GM18861 (cell line): ENCODE measurements around the gene PLEK.
A peak's percentile ranks its signal among the peaks of the same experiment; 100 is the strongest.
"Not testable (repeated sequence)": the region's sequence is repeated elsewhere in the genome, so short reads cannot be mapped to it uniquely, and the experiment has no call there.

Experiments used
- ATAC-seq: cut with Tn5 transposase; IDR thresholded peaks from one replicate; pipeline ENCODE4 v1.9.1; 2021; ENCODE audit not compliant: unreplicated experiment

PLEK gene, protein sequence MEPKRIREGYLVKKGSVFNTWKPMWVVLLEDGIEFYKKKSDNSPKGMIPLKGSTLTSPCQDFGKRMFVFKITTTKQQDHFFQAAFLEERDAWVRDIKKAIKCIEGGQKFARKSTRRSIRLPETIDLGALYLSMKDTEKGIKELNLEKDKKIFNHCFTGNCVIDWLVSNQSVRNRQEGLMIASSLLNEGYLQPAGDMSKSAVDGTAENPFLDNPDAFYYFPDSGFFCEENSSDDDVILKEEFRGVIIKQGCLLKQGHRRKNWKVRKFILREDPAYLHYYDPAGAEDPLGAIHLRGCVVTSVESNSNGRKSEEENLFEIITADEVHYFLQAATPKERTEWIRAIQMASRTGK

DNA sequence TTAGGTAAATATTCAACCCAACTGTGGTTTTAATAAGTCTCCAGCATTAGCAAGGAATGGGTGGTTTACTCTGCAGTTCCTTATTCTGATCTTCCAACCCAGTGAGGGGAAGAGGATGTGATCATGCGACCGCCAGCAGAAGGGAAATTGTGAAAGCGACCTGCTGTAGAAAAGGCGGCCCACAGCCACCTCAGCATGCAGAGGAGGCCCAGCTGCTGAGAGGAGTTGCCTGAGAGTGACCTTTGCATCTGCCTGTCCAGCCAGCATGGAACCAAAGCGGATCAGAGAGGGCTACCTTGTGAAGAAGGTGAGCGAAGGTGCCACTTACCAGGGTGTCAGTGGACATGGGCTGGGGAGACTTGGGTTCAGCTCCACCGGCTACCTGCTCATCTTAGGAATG lies at the start of gene PLEK:
Gene PLEK (plus strand): TSS at position 196 of the 400 bp plus-strand sequence. CDS start 70 bp downstream, at position 266.
- ATAC-seq = peak; percentile 52

DNA sequence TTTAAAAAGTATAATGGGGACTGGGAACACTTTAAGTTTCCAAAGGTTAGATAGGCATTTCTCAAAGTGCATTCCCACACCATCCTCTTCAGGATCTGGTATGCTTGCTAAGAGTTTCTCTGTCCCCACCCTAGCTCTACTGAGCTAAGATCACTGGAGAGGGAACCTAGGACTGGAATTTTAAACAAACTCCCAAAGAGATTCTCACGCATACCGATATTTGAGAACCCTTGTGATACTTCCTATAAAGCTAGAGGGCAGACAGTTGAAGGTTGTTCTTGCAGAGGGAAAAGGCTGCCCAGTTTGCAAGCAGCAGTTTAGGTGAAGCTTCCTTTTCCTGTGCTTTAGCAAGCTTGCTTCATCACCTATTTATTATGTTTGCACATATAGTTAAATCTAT lies 49.0 kb upstream of the PLEK start:
- no peak for ATAC-seq

DNA sequence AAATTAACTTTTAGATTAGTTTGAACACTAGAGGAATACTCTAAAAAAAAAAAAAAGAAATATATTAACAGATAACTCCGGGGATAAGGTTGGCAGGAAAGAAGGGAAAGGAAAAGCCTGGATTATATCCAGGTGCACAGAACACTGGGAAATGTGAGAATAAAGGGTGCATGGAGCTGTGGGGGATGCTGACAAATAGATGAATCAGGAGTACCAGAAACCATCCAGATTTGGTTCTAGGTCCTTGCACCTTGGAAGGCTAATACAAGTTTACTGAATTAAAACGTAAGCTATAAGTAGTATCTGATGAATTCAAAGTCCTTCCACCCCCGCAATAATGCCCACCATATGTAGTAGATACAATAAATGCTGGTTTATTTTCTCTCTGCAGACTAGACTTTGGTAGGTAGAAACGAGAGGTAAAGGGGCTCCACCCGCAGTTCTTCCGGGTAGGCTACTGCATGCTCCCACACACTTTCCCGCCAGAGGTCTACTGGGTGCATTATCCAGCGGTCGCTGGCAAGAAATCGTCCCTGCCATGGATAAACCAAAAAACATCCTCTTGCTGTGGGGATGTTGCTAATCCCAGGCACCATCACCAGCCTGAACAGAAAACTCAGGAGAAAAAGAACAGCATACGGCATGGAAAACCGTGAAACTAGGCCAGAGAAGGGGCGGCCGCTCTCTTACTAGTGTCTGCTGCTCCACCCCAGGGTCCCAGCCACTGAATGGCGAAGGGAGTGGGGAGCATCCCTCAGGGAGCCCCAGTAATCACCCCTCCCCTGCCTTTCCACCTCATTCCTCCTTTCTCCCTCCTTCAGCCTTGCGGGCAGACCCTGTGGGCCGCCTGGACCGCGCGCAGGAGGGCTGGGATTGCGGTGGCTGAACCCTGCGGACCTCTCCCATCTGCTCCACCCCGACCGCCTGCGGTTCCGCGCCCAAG lies 46.8 kb upstream of the PLEK start:
- ATAC-seq = no peak

DNA sequence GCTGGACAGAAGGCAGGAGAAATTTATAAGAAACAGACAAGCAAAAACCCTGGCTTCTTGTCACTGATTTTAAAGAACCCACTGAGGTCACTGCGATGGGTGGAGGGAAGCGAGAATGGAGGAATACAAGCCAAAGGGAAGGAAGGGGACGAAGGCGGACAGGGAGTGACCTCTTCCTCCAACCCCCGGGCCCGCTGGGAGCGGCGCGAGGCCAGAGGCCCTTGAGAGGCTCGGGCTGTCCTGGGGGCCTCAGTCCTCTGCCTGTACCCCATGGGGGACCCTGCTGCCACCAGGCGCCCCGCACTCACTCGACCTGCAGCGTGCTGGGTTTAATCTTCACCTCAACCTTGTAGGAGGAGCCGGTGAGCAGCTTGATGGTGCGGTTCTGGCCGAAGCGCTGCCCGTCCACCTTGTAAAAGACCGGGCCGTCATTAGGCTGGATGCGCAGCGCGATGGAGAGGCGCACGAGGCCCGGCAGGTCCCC lies 46.1 kb upstream of the PLEK start:
- no peak for ATAC-seq

DNA sequence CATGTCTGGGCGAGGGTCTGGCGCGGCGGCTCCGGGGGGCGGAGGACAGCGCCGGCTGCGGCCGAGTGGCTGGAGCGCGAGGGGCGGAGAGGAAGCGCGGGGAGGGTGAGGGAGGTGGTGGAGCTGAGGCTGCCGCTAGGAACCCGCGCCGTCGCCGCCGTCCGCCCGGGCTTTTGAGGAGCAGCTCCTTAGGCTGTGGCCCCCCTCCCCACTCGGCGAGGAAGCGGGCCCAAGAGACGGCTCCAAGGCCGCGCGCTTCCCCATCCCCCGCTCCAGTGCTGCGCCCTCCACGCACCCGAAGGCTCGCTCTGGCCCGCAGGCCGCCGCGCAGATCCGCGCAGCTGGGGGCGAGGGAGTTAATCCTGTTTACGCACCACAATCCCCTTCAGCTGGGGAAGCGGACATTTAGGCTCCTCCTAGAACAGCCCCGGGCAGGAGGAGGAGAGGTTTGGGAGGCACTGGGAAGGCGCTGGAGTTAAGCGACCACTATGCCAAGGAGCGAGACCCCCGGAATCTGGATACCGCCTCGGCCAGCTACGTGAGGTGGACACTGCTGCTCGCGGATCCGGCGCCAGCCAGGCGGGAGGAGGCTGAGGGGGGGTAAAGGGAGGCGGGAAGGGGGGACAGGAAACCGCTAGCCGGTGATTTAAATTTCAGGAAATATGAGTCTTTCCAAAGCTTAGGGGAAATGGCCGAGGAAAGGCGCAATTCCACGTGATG lies 45.5 kb upstream of the PLEK start, which contains the start of gene CNRIP1:
Gene CNRIP1 (minus strand): TSS at position 552 of the 720 bp plus-strand sequence. CDS start 549 bp downstream, at position 3.
- ATAC-seq = no peak

DNA sequence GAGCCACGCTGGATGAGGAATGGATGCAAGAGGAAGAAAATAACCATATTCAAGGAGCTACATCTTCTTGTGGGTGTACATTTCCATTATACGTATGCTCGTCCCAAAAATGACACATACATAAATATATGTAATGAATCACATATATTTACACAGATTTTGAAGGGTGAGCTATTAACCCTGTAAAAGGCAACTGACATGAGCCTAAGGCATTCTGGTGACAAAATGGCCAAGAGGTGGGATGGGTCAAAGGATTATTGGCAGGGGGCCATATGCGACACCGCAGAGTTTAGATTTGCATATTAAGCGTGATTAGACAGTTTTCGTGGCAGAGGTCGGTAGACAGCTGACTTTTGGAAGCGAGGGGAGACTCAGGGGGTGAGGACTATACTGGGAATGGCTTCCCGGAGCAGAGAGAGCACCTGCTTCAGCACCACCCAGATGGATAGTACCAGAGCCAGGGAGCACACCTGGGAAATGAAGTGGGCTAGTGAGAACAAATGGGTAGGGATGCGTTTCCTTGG lies 44.9 kb upstream of the PLEK start:
- ATAC-seq = no peak

DNA sequence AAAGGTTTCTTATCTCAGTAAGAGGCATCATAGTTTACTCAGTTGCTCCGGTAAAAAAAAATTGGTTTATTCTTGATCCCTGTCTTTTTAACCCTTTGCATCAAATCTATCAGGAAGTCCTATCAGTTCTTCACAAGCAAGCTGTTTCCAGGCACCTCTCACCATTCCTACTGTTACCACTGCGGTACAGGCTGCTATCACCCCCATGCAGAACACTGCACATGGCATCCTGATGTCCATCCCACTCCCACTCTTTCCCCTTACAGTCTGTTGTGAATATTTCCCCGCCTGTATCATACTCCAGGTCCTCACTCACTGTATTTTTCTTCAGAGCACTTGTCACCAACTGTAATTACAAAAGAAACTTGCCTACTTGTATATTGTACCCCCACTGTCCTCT lies 40.0 kb upstream of the PLEK start:
- no peak for ATAC-seq

DNA sequence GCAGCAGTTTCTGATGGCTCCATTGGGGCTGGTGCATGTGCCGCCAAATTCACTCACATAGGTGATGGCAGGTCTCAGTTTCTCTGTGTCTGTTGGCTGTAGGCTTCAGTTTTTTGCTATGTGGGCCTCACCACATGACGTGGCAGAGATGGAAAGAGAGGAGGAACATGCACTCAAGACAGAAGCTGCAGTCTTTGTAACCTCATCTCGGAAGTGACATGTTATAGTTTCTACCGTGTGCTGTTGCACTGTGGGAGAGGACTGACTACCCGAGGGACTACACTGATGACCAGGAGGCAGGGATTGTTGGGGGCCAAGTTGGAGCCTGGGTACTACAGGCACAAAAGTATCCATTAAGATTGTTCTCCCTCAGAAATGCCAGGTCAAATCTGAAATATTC lies 36.2 kb upstream of the PLEK start:
- ATAC-seq = no peak

DNA sequence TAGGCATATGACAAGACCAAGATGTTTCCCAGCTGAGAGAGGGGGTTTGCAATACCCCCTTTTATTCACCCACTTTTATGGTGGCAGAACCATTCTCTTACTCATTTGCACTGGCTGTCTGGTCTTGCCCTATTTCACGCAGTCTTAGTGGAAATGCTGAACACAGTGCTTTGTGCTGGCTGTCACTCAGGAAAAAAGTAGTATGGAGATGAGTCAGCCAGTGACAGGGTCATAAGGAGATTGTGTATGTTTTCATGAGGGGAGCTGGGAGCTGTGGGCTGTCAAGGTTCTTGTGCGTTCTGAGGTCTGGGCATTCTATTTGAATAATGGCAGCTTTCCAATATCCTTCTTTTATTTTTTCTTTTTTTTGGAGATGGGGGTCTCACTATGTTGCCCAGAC lies 34.4 kb upstream of the PLEK start:
- no peak for ATAC-seq

DNA sequence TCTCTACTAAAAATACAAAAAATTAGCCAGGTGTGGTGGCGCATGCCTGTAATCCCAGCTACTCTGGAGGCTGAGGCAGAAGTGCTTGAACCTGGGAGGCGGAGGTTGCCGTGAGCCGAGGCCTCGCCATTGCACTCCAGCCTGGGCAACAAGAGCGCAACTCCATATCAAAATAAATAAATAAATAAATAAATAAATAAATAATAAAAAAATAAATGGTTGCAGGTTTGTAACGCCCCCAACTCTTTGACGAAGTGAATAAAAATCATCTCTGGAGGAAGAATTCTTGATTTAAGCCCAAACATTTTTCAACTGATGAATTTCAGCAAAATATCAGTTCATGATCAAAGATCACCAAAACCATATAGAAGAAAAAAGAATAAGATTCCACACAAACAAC lies 32.1 kb upstream of the PLEK start:
- ATAC-seq = no peak

DNA sequence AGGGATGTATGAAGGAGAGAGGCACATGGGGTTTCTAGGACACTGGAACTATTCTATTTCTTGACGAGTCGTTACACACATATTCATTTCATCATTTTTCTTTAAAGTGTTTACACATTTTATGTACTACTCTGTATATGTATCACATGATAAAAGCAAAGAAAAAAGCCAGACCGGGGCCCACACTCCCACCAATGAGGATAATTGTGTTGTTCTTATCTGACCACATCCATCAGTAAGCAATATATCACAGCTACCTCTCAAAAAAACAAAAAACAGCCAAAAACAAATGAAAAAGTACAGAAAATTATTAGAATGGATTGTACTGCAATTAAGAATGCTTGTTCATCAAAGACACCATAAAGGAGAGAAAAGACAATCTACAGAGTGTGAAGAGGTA lies 31.2 kb upstream of the PLEK start:
- no peak for ATAC-seq

DNA sequence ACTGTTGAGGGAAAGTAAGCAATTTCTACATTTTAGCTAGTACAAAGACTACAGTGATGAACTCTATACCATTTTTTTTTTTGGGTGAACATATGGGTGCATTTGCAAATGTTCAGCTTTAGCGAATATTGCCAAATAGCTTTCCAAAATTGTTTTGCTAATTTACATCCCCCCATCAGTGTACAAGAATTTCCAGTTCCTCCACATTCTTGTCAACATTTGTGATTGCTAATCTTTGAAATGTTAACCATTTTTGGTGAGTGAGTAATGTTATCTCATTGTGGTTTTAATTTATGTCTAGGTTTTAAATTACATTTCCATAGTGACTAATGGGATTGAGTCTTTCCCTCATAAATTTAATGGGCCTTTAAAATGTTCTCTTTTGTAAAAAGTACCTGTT lies 28.9 kb upstream of the PLEK start:
- ATAC-seq = no peak

DNA sequence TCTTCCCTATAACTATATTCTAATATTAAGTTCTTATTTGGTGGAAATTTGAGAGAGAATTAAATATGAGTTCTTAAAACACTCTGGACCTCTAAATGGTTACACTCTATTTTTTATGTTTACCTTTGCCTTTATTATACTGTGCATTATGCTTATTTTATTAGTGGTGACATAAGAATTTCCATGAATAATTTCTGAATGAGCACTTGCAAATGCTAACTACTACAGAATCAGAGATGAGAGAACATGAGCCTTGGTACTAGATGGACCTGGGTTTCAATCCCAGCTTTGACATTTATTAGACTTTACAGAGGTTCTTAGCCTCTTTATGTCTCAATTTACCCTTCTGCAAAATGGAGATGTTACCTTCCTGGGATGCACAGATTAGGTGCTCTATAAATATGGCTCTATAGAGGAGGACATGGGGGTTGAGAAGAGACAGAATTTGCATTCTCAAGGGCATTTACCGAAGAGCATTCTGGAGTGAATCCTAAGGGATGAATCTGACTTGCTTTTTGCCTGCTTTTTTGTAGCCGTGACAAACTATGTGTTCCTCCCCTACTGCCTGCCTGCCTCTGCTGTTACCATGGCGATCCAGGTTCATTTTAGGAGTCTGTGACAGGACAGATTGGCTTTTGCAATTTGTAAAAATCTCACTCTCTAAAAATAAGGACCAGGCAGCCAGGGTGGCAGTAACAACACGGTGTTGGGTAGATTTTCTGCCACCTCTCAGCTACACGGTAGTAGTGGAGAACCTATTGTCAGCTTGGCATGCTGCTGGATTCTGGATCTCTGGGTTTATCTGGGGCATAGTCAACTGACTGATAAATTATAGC lies 24.6 kb upstream of the PLEK start:
- no peak for ATAC-seq

DNA sequence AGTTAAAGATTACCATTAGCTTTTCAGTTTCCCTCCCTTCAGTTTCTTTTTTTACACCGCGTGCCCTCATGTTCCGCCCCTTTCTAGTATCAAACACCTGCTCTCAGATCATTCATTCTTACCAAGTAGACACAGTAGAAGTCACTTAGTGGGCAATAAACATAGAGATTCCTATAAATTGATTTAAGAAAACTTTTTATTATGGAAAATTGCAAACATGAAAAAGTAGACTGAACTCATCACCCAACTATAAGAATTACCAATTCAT lies 24.1 kb upstream of the PLEK start:
- no peak for ATAC-seq

DNA sequence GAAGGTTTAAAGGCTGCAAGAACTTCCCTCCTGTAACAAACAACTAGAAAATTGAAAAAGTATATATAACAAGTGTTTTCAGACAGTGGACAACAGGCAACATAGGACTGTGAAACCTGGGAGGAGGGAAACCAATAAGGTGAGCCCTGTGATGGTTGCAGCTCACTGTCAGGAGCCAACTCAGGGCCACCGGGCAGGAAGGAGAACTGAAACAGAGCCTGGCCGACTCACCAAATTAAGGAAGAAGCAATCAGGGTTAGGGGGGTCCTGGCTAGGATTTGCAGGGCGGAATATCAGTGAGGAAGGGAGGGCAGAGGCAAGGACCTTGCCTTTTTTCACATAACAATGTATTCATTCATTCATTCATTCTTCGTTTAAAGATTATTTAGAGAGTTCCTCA lies 23.5 kb upstream of the PLEK start:
- no peak for ATAC-seq

DNA sequence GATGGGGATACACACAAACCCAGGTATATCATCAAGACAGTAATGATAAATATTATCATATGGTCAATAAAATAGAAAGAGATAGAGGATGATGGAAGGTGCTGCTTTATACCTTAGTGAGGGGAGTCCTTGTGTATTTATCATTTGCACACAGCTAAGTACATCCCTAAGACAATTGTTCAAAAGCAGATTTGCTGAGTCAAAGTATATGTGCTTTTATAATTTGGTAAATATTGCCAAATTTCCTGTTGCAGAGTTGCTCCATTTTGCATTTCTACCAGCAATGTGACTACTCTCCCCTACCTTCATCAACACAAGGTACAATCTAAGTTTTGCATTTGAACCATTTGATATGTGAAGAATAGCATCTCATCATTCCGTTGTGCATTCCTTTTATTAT lies 22.6 kb upstream of the PLEK start:
- no peak for ATAC-seq

DNA sequence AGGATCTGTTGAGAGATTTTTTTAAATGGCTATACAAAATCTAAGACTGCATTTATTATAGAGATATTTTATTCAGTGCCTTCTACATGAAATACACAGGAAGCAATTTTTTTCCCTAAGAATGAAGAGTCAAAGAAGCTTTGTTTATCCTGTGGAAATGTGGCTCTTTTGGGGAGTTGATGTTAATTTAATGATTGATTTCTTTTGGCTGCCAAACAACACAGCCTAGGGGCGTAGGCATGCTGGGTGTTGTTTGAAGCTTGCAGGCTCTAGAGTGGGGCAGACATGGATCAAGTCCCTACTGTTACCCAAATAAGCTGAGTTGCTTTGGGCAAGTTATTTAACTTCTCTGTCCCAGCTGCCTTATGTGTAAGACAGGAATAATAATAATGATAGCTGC lies 21.1 kb upstream of the PLEK start:
- ATAC-seq = no peak

DNA sequence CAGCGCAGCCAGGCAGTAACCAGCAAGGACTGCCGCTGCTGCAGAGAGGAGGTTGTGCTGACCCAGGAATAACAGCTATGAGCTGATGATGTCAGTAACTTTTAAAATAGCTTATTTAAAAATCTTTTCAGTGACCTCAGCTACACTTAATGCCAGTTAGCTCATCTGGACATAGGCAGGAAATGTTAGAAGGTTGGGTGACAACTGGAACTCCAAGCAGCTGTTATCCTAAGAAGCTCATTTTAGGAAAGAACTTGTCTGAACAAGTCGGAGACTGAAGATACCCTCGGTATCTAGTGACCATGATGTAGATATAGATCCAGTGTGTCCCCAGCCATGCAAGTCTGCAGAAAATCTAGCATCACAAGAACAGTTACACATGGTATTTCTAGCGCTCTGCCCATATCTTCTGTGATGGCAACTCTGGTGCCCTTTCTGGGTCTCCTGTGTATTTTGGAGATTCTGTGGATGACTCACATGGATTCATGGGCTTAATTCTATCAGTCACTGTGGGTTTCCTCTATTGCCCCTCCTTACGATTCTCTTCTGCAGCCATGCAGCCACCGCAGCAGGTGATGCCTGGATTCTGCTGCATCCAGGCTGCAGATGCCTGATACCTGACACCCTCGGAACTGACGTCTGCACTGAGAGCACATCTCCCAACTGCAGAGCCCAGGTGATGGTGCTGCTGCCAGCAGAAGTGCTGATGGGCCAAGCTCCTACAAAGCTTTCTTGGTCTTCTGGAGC lies 19.8 kb upstream of the PLEK start:
- ATAC-seq = no peak

DNA sequence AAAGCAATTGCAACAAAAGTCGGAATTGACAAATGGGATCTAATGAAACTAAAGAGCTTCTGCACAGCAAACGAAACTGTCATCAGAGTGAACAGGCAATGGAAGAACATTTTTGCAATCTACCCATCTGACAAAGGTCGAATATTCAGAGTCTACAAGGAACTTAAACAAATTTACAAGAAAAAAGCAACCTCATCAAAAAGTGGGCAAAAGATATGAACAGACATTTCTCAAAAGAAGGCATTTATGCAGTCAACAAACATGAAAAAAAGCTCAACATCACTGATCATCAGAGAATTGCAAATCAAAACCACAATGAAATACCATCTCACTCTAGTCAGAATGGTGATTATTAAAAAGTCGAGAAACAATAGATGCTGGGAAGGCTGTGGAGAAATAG lies 16.0 kb upstream of the PLEK start:
- ATAC-seq = not testable (repeated sequence)

DNA sequence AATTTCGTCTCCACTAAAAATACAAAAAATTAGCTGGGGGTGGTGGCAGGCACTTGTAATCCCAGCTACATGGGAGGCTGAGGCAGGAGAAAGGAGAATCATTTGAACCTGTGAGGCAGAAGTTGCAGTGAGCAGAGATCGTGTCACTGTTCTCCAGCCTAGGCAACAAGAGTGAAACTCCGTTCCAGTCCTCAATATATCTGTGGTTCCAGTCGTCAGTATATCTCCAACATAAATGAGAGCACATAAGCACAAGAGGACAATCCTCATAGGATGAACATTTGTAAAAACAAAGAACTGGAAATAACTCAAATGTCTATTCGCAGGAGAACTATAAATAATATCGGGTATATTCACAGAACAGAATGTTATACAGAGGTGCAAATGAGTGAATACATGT lies 13.1 kb upstream of the PLEK start:
- ATAC-seq = no peak
